Stimulated activated CD4-positive, alpha-beta T cell treated with anti-CD3 and anti-CD28 coated beads, Interleukin-12 subunit alpha, Interleukin-12 subunit beta, amount 100 ng/mL, for 4 hours (primary cell): ENCODE measurements around the gene ALB.

Experiments used
- DNase-seq: peaks from one replicate; pipeline ENCODE4 v3.0.0-alpha.2; 2020

ALB gene

GRCh38 chr4:73452953-73453700, 49.0 kb downstream of the ALB start:
- no peak for DNase-seq

DNA sequence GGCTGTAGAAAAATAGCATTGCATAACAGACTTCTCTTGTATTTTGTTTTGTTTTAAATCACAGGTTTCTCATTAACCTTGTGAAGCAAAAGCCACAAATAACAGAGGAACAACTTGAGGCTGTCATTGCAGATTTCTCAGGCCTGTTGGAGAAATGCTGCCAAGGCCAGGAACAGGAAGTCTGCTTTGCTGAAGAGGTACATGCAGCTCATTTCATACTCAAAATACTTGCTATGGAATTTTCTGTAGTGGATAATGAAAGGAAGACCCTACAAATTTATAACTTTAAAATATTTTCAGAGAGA, 49.6 kb downstream of the ALB start:
- no peak for DNase-seq

GRCh38 chr4:73454920-73455319, 50.8 kb downstream of the ALB start:
- DNase-seq = no peak

DNA sequence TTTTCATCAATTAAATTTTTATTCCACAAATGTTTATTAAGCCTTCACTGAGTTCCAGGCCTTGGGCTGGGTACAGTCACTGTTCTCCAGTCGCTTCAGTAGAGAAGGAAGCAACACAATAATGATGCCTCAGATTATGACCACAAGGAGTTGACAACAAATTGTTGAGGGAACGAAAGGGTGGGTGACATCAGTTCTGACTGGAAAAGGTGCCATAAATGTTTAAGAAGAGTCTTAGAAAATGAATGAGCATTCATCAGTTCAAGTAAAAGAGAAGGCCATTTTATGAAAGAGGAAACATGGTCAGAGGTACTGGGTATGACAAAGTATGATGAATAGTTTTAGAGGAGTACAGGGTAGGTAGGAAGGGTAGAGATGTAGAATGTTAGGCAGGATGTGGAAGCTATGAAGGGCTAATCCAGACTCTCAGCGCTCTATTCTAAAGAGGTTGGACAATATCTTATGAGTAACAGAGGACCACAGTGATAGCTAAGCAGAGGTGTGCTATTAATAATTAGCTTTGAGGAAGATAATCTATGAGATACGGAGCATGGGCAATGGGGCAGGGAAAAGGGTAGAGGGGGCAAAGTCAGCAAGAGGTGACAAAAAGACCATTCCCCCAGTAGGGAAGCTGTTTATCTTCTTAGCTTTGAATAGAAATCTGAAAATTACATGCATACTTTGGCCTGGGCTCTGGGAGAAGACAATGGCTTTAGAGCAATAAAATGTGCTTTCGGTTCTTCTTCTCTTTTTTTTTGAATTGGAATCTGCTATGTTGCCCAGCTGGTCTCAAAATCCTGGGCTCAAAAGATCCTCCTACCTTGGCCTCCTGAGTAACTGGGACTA, 52.3 kb downstream of the ALB start:
- DNase-seq = no peak

DNA sequence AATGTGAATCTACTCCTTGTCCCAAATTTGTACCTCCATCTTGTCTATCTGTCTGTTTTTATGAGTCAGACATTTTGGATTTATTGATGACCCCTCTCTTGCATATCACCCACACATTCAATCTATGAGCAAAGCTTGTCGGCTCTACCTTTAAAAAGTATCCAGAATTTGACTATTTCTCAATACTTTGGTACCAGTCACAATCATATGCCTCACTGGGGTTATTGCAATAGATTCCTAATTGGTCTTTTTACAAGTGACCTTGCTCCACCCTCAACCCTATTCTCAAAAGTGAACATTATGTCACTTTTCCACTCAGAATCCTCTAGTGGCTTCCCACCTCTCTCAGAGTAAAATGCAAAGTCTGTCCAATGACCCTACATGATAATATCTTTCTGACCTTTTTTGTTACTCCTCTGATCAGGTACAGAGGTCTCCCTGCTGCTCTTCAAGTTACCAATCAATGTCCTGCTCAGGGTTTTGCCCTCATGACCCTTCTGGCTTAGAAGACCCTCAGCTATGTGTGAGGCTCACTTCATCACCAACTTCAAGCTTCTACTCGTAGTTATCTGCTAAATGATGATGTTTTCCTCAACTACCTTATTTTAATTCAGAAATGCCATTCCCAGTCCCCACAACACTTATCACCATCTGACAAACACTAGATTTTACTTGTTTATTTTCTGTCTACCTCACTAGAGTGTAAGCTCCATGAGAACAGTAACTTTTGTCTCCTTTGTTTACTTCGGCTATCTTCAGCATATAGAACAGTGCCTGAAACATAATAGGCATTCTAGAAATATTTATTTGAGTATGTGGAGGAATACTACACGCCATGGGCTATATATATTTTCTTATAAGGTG, 54.3 kb downstream of the ALB start:
- DNase-seq = no peak

- DNase-seq = no peak
Measured at GRCh38 chr4:73459048-73459421, 54.9 kb downstream of the ALB start.

- no peak for DNase-seq
Measured at GRCh38 chr4:73460913-73461522, 56.9 kb downstream of the ALB start.

DNA sequence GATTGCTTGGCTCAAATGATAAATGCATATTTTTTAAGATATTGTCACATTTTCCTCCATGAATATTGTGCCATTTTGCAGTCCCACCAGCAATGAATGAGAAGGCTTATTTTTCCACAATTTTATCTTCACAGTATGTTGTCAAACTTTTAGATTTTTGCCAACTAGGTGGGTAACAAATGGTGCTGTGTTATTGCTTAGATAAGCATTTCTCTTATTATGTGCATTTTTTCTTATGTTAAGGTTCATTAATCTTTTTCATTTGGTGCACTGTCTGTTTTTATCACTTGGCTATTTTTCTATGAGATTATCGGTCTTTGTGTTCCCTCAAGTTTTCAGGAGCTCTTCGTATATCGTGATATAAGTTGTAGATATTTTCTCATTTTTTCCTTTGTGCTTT, 64.1 kb downstream of the ALB start:
- no peak for DNase-seq

- DNase-seq = no peak
Measured at GRCh38 chr4:73470728-73471127, 66.6 kb downstream of the ALB start.
